IMR-90 (cell line): ENCODE results near the gene GPR141.

ENCODE experiments used
- CHD1 ChIP-seq: IDR thresholded peaks from 2 replicates; pipeline ENCODE4 v1.6.1; 2012; ENCODE audit warnings: low read depth, low read length, improper control_type of control experiment
- NFE2L2 ChIP-seq: fragments of 150-350 bp; IDR thresholded peaks from 2 replicates; pipeline ENCODE4 v1.6.1; 2016; ENCODE audit warnings: low read depth, mild to moderate bottlenecking, low read length
- POLR2A ChIP-seq: IDR thresholded peaks from 2 replicates; pipeline ENCODE4 v1.6.1; 2012; ENCODE audit warnings: mild to moderate bottlenecking, low read depth, low read length
- SMC3 ChIP-seq: fragments of 150-350 bp; IDR thresholded peaks from 2 replicates; pipeline ENCODE4 v1.6.1; 2016; ENCODE audit warnings: low read depth, mild to moderate bottlenecking, antibody characterized with exemption, low read length, moderate library complexity
- TF ChIP-seq, protein P1 (sequence below): conservative IDR thresholded peaks from 2 replicates; pipeline ENCODE4 v1.5.1; 2012; ENCODE audit warnings: mild to moderate bottlenecking, low read depth, low read length, improper control_type of control experiment
- TF ChIP-seq, protein P2 (sequence below): fragments of 150-350 bp; IDR thresholded peaks from 2 replicates; pipeline ENCODE4 v1.6.1; 2017; ENCODE audit warnings: mild to moderate bottlenecking, antibody characterized with exemption, low read length, low read depth

- TF ChIP-seq, protein P1, sequence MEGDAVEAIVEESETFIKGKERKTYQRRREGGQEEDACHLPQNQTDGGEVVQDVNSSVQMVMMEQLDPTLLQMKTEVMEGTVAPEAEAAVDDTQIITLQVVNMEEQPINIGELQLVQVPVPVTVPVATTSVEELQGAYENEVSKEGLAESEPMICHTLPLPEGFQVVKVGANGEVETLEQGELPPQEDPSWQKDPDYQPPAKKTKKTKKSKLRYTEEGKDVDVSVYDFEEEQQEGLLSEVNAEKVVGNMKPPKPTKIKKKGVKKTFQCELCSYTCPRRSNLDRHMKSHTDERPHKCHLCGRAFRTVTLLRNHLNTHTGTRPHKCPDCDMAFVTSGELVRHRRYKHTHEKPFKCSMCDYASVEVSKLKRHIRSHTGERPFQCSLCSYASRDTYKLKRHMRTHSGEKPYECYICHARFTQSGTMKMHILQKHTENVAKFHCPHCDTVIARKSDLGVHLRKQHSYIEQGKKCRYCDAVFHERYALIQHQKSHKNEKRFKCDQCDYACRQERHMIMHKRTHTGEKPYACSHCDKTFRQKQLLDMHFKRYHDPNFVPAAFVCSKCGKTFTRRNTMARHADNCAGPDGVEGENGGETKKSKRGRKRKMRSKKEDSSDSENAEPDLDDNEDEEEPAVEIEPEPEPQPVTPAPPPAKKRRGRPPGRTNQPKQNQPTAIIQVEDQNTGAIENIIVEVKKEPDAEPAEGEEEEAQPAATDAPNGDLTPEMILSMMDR: no peak
- TF ChIP-seq POLR2A: no peak
- TF ChIP-seq SMC3: no peak
- TF ChIP-seq, protein P2, sequence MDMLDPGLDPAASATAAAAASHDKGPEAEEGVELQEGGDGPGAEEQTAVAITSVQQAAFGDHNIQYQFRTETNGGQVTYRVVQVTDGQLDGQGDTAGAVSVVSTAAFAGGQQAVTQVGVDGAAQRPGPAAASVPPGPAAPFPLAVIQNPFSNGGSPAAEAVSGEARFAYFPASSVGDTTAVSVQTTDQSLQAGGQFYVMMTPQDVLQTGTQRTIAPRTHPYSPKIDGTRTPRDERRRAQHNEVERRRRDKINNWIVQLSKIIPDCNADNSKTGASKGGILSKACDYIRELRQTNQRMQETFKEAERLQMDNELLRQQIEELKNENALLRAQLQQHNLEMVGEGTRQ: no peak
- no peak for TF ChIP-seq CHD1
- TF ChIP-seq NFE2L2: no peak
Measured at GRCh38 chr7:37642028-37642540, 41.5 kb upstream of the GPR141 start.
